Activated T-cell treated with anti-CD3 and anti-CD28 coated beads, Interleukin-2, amount 50 U/mL, for 72 hours (primary cell): ENCODE measurements around the gene PIAS4. TPM values are rescaled to one million over a fixed set of nuclear protein-coding genes. Genes with fewer than 3 reads are reported as not detected.
A peak's percentile ranks its signal among the peaks of the same experiment; 100 is the strongest.

Experiments used
- ATAC-seq, 2 donors: fragments of 150-1000 bp; cut with Tn5 transposase; replicated peaks in 1 of 2; 2 replicates each; pipeline ENCODE4 v1.10.0; 2021; ENCODE audit warnings: moderate library complexity in 2 of 2, mild to moderate bottlenecking in 1 of 2
- DNase-seq, 2 donors: peaks; one replicate each; pipeline ENCODE4 v3.0.0; 2021 to 2022; ENCODE audit warnings: mixed read lengths in 1 of 2
- H3K27ac Mint-ChIP-seq: one replicate; pipeline ENCODE4 v1.8.0; 2022; ENCODE audit warnings: mild to moderate bottlenecking, moderate library complexity, mixed read lengths
- H3K27me3 Mint-ChIP-seq: one replicate; pipeline ENCODE4 v1.8.0; 2022; ENCODE audit warnings: low read depth, mixed read lengths
- H3K36me3 Mint-ChIP-seq, 2 donors: one replicate each; pipeline ENCODE4 v1.8.0; 2022; ENCODE audit warnings: mixed read lengths in 2 of 2, mild to moderate bottlenecking in 1 of 2; ENCODE audit not compliant: insufficient read depth in 2 of 2
- H3K4me1 Mint-ChIP-seq: one replicate; pipeline ENCODE4 v1.8.0; 2022; ENCODE audit warnings: low read depth, mixed read lengths
- H3K4me3 Mint-ChIP-seq, 2 donors: one replicate each; pipeline ENCODE4 v1.8.0; 2022; ENCODE audit warnings: mild to moderate bottlenecking in 2 of 2, mixed read lengths in 2 of 2, moderate library complexity in 2 of 2
- H3K9me3 Mint-ChIP-seq, 2 donors: one replicate each; pipeline ENCODE4 v1.8.0; 2022; ENCODE audit warnings: mixed read lengths in 2 of 2
- total RNA-seq, 2 donors: library from RNA; stranded (reverse); gene quantifications; one replicate each; pipeline ENCODE4 v1.2.3, GENCODE V29; 2022

The PIAS4 gene
- total RNA-seq, 2 donors from 2014 or later: 33.4 TPM

- peaks cover 2 to 4% of the 10 kb centered on the region in 2 donors for H3K36me3 Mint-ChIP-seq
- DNase-seq (no peak), ATAC-seq (no peak)
- no peaks in the 10 kb centered on the region for H3K9me3 Mint-ChIP-seq
- H3K4me3 Mint-ChIP-seq: peak overlapping the region; percentile 78 to 98
- peaks cover 25% of the 10 kb centered on the region for H3K4me1 Mint-ChIP-seq
- H3K27ac Mint-ChIP-seq: peak overlapping the region; percentile 29
- H3K27me3 Mint-ChIP-seq: no peaks in the 10 kb centered on the region
Measured at GRCh38 chr19:3969435-3970312, 37.9 kb upstream of the PIAS4 start.

GRCh38 chr19:3970313-3970807, 37.2 kb upstream of the PIAS4 start:
- Mint-ChIP-seq H3K4me1 (peaks cover 25% of the 10 kb centered on the region), H3K4me3 (peak overlapping the region; percentile 78 to 98), H3K27me3 (no peaks in the 10 kb centered on the region), H3K9me3 (no peaks in the 10 kb centered on the region), H3K27ac (peak overlapping the region; percentile 29), H3K36me3 (peaks cover 2 to 4% of the 10 kb centered on the region in 2 donors)
- DNase-seq: no peak
- no peak for ATAC-seq

DNA sequence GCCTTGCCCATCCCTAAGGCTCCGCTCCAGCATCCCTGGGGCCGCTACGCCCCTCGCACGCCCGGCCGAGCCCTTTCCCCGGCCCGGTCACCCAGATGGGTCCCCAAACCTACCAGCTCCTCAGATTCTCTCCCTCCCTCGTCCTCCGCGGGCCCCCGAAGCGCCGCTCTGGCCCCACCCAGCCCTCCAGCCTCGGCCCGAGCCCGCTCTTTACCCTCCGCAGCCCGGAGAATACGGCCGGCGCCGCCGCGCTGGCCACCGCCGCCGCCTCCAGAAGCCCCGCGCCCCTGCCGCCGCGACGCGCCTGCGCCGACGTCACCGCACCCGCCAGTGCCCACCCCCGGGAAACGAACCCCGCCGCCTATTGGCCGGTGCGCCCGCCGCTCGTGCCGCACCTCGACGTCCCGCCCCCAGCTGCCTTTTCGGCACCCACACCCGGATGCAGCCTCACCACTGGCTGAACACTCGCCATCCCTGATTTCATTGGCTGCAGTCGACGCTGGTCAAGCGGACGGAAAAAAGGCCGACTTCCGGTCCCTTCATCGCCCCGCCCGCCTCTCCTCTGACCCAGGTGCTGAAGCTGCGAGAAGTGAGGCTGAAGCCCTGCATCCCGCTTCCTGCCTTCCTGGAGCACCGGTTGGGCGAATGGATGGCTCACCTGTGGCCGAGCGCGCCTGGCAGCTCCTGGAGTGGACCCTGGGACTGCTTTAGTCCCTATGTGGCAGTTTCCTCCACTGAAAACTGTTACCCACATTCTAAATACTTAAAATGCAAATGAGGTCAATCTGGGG, 36.5 kb upstream of the PIAS4 start, which contains the start of gene DAPK3:
Gene DAPK3 (minus strand): TSS at position 292 of the 791 bp plus-strand sequence. CDS start 1,364 bp downstream, outside the sequence.
- H3K36me3 Mint-ChIP-seq: peaks cover 2 to 6% of the 10 kb centered on the region in 2 donors
- H3K9me3 Mint-ChIP-seq: no peaks in the 10 kb centered on the region
- peak within 1 kb of the TSS; percentile 78 to 98 for H3K4me3 Mint-ChIP-seq
- H3K27me3 Mint-ChIP-seq: no peaks in the 10 kb centered on the region
- H3K4me1 Mint-ChIP-seq: peaks cover 25% of the 10 kb centered on the region
- H3K27ac Mint-ChIP-seq: peak within 1 kb of the TSS; percentile 56
- DNase-seq (peak; percentile 98), ATAC-seq (peak; percentile 82 to 92)

GRCh38 chr19:3975144-3975543, 32.4 kb upstream of the PIAS4 start:
- Mint-ChIP-seq H3K27ac (no peak overlapping the region), H3K9me3 (no peaks in the 10 kb centered on the region), H3K36me3 (peaks cover 7 to 15% of the 10 kb centered on the region in 2 donors), H3K27me3 (no peaks in the 10 kb centered on the region), H3K4me3 (no peak overlapping the region), H3K4me1 (peaks cover 14% of the 10 kb centered on the region)
- ATAC-seq: no peak
- no peak for DNase-seq

GRCh38 chr19:3975637-3976087, 31.9 kb upstream of the PIAS4 start:
- no peak overlapping the region for H3K27ac Mint-ChIP-seq

DNA sequence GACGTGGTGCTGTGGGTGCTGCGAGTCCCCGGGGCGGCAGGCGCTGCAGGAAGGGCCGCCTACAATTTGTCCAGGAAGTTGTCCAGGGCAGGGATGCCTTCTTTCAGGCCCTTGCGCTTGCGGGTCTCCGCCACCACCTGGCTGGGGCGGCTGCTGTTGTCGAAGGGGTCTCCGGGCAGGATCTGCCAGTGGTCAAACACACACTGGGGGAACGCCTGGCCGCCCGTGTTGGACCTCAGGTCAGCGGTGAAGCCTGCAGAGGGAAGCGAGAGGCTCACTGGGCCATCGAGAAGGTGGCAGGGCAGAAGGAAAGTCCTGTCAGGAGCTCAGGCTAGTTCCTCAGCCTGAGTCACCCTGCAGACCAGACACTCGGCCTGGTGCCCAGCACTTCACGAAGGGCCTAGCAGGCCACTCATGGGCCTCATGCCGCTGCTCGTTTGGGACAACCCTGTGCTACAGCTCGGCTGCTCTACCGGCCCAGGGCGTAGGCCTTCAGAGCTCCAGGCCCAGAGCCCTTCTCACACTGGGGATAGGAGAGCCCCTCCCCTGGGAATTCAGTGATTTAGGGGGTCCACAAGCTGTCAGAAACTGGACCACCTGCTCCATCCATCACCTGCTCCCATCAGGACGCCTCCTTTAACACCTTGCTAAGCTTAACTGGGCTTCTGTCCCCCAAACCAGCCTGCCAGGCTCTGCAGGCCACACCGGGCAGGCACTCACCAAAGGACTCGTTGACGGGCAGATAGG, 30.9 kb upstream of the PIAS4 start:
- ATAC-seq (peak in 1 of 2 donors; percentile 10), DNase-seq (no peak)
- Mint-ChIP-seq H3K9me3 (no peaks in the 10 kb centered on the region), H3K27ac (no peak overlapping the region), H3K4me1 (peaks cover 16% of the 10 kb centered on the region), H3K27me3 (no peaks in the 10 kb centered on the region), H3K36me3 (peaks cover 8 to 22% of the 10 kb centered on the region in 2 donors), H3K4me3 (no peak overlapping the region)

More at GRCh38 chr19:3975637-3976087, 31.9 kb upstream of the PIAS4 start:
- Mint-ChIP-seq H3K4me3 (no peak overlapping the region), H3K36me3 (peaks cover 6 to 15% of the 10 kb centered on the region in 2 donors), H3K27me3 (no peaks in the 10 kb centered on the region), H3K4me1 (peaks cover 9% of the 10 kb centered on the region), H3K9me3 (no peaks in the 10 kb centered on the region)
- DNase-seq (no peak), ATAC-seq (no peak)

- Mint-ChIP-seq H3K4me1 (peaks cover 24% of the 10 kb centered on the region), H3K27ac (no peak overlapping the region), H3K4me3 (no peak overlapping the region), H3K36me3 (peaks cover 8 to 26% of the 10 kb centered on the region in 2 donors), H3K27me3 (no peaks in the 10 kb centered on the region), H3K9me3 (no peaks in the 10 kb centered on the region)
- DNase-seq (no peak), ATAC-seq (peak; percentile 3 to 14)
Measured at GRCh38 chr19:3977242-3978143, 30.0 kb upstream of the PIAS4 start.

DNA sequence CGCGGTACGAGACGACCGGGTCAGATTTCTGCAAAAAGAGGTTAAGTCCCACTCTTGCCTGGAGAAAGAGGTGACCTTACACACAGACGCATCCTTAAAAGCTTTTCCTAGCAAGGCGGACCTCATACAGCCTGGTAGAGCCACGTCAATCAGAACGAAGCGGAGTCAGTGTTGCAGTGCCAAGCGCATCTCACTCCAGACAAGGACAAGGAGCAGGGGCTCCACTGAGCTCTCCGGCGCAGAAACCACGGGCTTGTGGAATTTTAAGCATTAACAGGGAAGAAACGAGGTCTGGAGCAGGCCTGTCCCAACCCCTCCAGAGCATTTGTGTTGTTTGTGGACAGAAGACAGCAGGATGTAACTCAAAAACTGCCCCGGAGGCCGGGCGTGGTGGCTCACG, 29.4 kb upstream of the PIAS4 start:
- Mint-ChIP-seq H3K4me3 (no peak overlapping the region), H3K9me3 (no peaks in the 10 kb centered on the region), H3K27ac (no peak overlapping the region), H3K4me1 (peaks cover 30% of the 10 kb centered on the region), H3K27me3 (no peaks in the 10 kb centered on the region), H3K36me3 (peaks cover 8 to 32% of the 10 kb centered on the region in 2 donors)
- DNase-seq: no peak
- ATAC-seq: no peak

- H3K4me3 Mint-ChIP-seq: no peak overlapping the region
- H3K27ac Mint-ChIP-seq: peak overlapping the region; percentile 60
- H3K36me3 Mint-ChIP-seq: peaks cover 18 to 43% of the 10 kb centered on the region in 2 donors
- H3K9me3 Mint-ChIP-seq: no peaks in the 10 kb centered on the region
- H3K4me1 Mint-ChIP-seq: peaks cover 42% of the 10 kb centered on the region
- no peaks in the 10 kb centered on the region for H3K27me3 Mint-ChIP-seq
- ATAC-seq (no peak), DNase-seq (no peak)
Measured at GRCh38 chr19:3979289-3979673, 28.3 kb upstream of the PIAS4 start.

GRCh38 chr19:3979674-3980352, 27.7 kb upstream of the PIAS4 start:
- DNase-seq (no peak), ATAC-seq (peak in 1 of 2 donors; percentile 7)
- H3K4me1 Mint-ChIP-seq: peaks cover 47% of the 10 kb centered on the region
- peaks cover 23 to 48% of the 10 kb centered on the region in 2 donors for H3K36me3 Mint-ChIP-seq
- H3K4me3 Mint-ChIP-seq: no peak overlapping the region
- H3K27me3 Mint-ChIP-seq: no peaks in the 10 kb centered on the region
- H3K9me3 Mint-ChIP-seq: no peaks in the 10 kb centered on the region
- H3K27ac Mint-ChIP-seq: peak overlapping the region; percentile 60
